SH-SY5Y (cell line): Measurements from ENCODE around the gene PADI1.

ENCODE experiments used
- GATA2 ChIP-seq: IDR thresholded peaks from 2 replicates; pipeline ENCODE4 v1.6.1; 2011; ENCODE audit warnings: mild to moderate bottlenecking, low read depth, low read length
- GATA3 ChIP-seq: IDR thresholded peaks from 2 replicates; pipeline ENCODE4 v1.6.1; 2011; ENCODE audit warnings: low read depth, mild to moderate bottlenecking, low read length, moderate library complexity

PADI1 gene

GRCh38 chr1:17204546-17205440 lies at the start of gene PADI1:
Gene PADI1, plus strand, starts transcription at chr1:17205128. Its CDS starts 90 bp downstream, at chr1:17205218.
- TF ChIP-seq GATA2 (no peak), GATA3 (no peak)

GRCh38 chr1:17155257-17155920 lies 49.5 kb upstream of the PADI1 start:
- TF ChIP-seq GATA3, result no peak
- TF ChIP-seq GATA2, result no peak

GRCh38 chr1:17156108-17156507 lies 48.8 kb upstream of the PADI1 start:
- TF ChIP-seq GATA3 (no peak), GATA2 (no peak)

- TF ChIP-seq GATA2 (no peak), GATA3 (no peak)
These were observed 46.0 kb upstream of the PADI1 start for GRCh38 chr1:17158961-17159360.

GRCh38 chr1:17161137-17161740 lies 43.7 kb upstream of the PADI1 start:
- TF ChIP-seq GATA3 (no peak), GATA2 (no peak)

- TF ChIP-seq GATA3, result no peak
- TF ChIP-seq GATA2, result no peak
These were observed 42.8 kb upstream of the PADI1 start for GRCh38 chr1:17161926-17162800.

- TF ChIP-seq GATA2 (no peak), GATA3 (no peak)
These were observed 42.0 kb upstream of the PADI1 start for GRCh38 chr1:17162941-17163340.

GRCh38 chr1:17163371-17163770 lies 41.6 kb upstream of the PADI1 start:
- TF ChIP-seq GATA2 (no peak), GATA3 (no peak)

- no peak for TF ChIP-seq GATA2
- TF ChIP-seq GATA3, result no peak
These were observed 40.9 kb upstream of the PADI1 start for GRCh38 chr1:17163789-17164666.

GRCh38 chr1:17165823-17166222 lies 39.1 kb upstream of the PADI1 start:
- TF ChIP-seq GATA2, result no peak
- TF ChIP-seq GATA3, result no peak

GRCh38 chr1:17167041-17167785 lies 37.7 kb upstream of the PADI1 start:
- TF ChIP-seq GATA2 (no peak), GATA3 (no peak)

- TF ChIP-seq GATA3 (no peak), GATA2 (no peak)
These were observed 37.2 kb upstream of the PADI1 start for GRCh38 chr1:17167786-17168090.
